Stimulated activated naive B cell treated with anti-CD40 and anti-IgM and Interleukin-4, amounts not matched to agents 10 μg/mL and 1 μg/mL and 100 μg/mL, for 72 hours (primary cell): ENCODE measurements around the gene ARMC12.

Source experiments
- ATAC-seq, 2 donors: fragments of 150-1000 bp; cut with Tn5 transposase; replicated peaks; 2 replicates each; pipeline ENCODE4 v1.10.0; 2021; ENCODE audit warnings: moderate library complexity in 1 of 2
- DNase-seq: peaks from one replicate; pipeline ENCODE4 v3.0.0; 2021
- H3K27ac Mint-ChIP-seq: one replicate; pipeline ENCODE4 v1.8.0; 2022; ENCODE audit warnings: mild to moderate bottlenecking, mixed read lengths
- H3K27me3 Mint-ChIP-seq, 2 donors: one replicate each; pipeline ENCODE4 v1.8.0; 2022; ENCODE audit warnings: mixed read lengths in 2 of 2
- H3K36me3 Mint-ChIP-seq, 2 donors: one replicate each; pipeline ENCODE4 v1.8.0; 2022; ENCODE audit warnings: mixed read lengths in 2 of 2, mild to moderate bottlenecking in 1 of 2
- H3K4me1 Mint-ChIP-seq, 2 donors: one replicate each; pipeline ENCODE4 v1.8.0; 2022; ENCODE audit warnings: mixed read lengths in 2 of 2, mild to moderate bottlenecking in 1 of 2
- H3K4me3 Mint-ChIP-seq, 2 donors: one replicate each; pipeline ENCODE4 v1.8.0; 2022; ENCODE audit warnings: mild to moderate bottlenecking in 2 of 2, mixed read lengths in 2 of 2, moderate library complexity in 1 of 2
- H3K9me3 Mint-ChIP-seq, 2 donors: one replicate each; pipeline ENCODE4 v1.8.0; 2022; ENCODE audit warnings: mixed read lengths in 2 of 2, mild to moderate bottlenecking in 1 of 2

Gene ARMC12

GRCh38 chr6:35784200-35784599 lies 47.4 kb downstream of the ARMC12 start:
- H3K27me3 Mint-ChIP-seq: peaks cover 53 to 62% of the 10 kb centered on the region in 2 donors

GRCh38 chr6:35786272-35786671 lies 49.4 kb downstream of the ARMC12 start:
- Mint-ChIP-seq H3K27ac (no peak overlapping the region), H3K27me3 (peaks cover 62 to 68% of the 10 kb centered on the region in 2 donors), H3K9me3 (no peaks in the 10 kb centered on the region), H3K4me1 (no peaks in the 10 kb centered on the region), H3K36me3 (no peaks in the 10 kb centered on the region), H3K4me3 (no peak overlapping the region)
- ATAC-seq (no peak), DNase-seq (no peak)

More at GRCh38 chr6:35784200-35784599, 47.4 kb downstream of the ARMC12 start:
- DNase-seq (no peak), ATAC-seq (no peak)
- Mint-ChIP-seq H3K4me1 (peaks cover 0 to 2% of the 10 kb centered on the region in 2 donors), H3K27ac (no peak overlapping the region), H3K4me3 (no peak overlapping the region), H3K36me3 (no peaks in the 10 kb centered on the region), H3K9me3 (no peaks in the 10 kb centered on the region)

- Mint-ChIP-seq H3K4me3 (no peak overlapping the region), H3K9me3 (no peaks in the 10 kb centered on the region), H3K36me3 (no peaks in the 10 kb centered on the region), H3K27ac (no peak overlapping the region), H3K27me3 (peaks cover 58 to 66% of the 10 kb centered on the region in 2 donors), H3K4me1 (no peaks in the 10 kb centered on the region)
- DNase-seq (no peak), ATAC-seq (peak in 1 of 2 donors; percentile 10)
These were observed 50.0 kb downstream of the ARMC12 start for GRCh38 chr6:35786810-35787209.

- Mint-ChIP-seq H3K27me3 (peaks cover 53 to 62% of the 10 kb centered on the region in 2 donors), H3K4me1 (no peaks in the 10 kb centered on the region), H3K9me3 (no peaks in the 10 kb centered on the region), H3K36me3 (no peaks in the 10 kb centered on the region), H3K27ac (no peak overlapping the region), H3K4me3 (no peak overlapping the region)
- DNase-seq (no peak), ATAC-seq (no peak)
These were observed 50.7 kb downstream of the ARMC12 start for GRCh38 chr6:35787266-35788218.

- H3K4me3 Mint-ChIP-seq: no peak overlapping the region
- H3K27me3 Mint-ChIP-seq: peaks cover 57 to 62% of the 10 kb centered on the region in 2 donors
- H3K36me3 Mint-ChIP-seq: no peaks in the 10 kb centered on the region
- no peak overlapping the region for H3K27ac Mint-ChIP-seq
- H3K4me1 Mint-ChIP-seq: no peaks in the 10 kb centered on the region
- H3K9me3 Mint-ChIP-seq: no peaks in the 10 kb centered on the region
- ATAC-seq (no peak), DNase-seq (no peak)
These were observed 51.7 kb downstream of the ARMC12 start for GRCh38 chr6:35788423-35788982.

DNA sequence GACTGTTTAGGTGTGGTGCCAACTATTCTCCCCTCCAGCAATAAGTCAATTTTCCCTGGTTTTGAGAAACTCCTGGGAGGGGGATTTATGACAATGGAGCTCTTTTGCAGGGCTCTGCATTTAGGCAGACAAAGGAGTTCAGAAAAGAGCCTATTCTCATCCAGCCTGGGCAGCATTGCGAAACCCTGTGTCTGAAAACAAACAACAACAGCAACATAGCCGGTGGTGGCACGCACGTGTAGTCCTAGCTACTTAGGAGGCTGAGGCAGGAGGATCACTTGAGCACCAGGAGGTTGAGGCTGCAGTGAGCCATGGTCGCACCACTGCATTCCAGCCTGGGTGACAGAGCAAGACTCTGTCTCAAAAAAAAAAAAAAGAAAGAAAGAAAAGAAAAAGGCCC lies 53.9 kb downstream of the ARMC12 start:
- Mint-ChIP-seq H3K4me3 (no peak overlapping the region), H3K27me3 (peaks cover 49 to 52% of the 10 kb centered on the region in 2 donors), H3K9me3 (no peaks in the 10 kb centered on the region), H3K27ac (no peak overlapping the region), H3K4me1 (no peaks in the 10 kb centered on the region), H3K36me3 (no peaks in the 10 kb centered on the region)
- no peak for ATAC-seq
- no peak for DNase-seq

DNA sequence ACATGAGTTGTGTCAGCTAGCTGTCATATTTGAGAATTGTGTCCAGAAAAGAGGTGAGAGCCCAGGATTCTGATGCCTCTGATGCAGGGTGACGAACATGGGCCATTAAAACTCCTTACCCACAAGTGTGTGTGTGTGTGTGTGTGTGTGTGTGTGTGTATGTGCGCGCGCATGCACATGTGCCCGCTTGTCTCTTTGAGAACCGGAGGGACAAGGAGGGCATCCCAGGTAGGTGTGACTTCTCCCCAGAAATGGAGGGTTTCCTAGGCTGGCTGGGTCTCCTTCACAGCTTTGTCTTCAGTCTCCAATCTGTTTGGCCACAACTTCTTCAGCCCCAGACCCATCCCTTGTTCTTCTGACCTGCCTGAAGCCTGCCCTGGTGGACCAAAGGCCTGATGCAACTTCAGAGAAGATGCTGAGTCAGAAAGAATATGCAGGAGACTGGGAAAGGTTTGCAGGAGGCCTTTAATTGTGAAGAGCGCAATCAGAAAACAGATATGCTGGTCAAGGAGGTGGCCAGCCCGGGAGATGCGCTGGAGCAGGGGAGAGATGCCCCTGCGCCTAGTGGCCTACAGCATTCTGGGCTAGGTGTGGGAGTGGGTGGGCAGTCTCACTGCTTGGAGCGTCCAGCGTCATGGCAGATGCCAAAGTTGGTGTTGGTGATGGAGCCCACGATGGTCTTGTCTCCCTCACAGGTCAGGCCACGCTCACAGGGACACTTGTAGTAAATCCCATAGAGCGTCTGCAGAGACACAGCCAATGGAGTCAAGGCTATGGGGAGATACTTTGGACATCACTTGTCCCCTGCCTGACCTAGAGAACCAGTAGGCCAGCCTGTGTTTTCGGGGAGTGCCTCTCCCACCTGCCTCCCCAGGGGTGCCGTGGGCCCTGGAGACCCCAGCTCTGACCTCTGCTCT lies 58.0 kb downstream of the ARMC12 start:
- Mint-ChIP-seq H3K27ac (no peak overlapping the region), H3K27me3 (peaks cover 19 to 26% of the 10 kb centered on the region in 2 donors), H3K4me1 (no peaks in the 10 kb centered on the region), H3K9me3 (no peaks in the 10 kb centered on the region), H3K36me3 (no peaks in the 10 kb centered on the region), H3K4me3 (no peak overlapping the region)
- ATAC-seq: no peak
- no peak for DNase-seq

- Mint-ChIP-seq H3K4me3 (no peak overlapping the region), H3K36me3 (no peaks in the 10 kb centered on the region), H3K9me3 (no peaks in the 10 kb centered on the region), H3K27ac (no peak overlapping the region), H3K27me3 (peaks cover 15 to 19% of the 10 kb centered on the region in 2 donors), H3K4me1 (no peaks in the 10 kb centered on the region)
- no peak for ATAC-seq
- no peak for DNase-seq
These were observed 58.7 kb downstream of the ARMC12 start for GRCh38 chr6:35795453-35796071.

DNA sequence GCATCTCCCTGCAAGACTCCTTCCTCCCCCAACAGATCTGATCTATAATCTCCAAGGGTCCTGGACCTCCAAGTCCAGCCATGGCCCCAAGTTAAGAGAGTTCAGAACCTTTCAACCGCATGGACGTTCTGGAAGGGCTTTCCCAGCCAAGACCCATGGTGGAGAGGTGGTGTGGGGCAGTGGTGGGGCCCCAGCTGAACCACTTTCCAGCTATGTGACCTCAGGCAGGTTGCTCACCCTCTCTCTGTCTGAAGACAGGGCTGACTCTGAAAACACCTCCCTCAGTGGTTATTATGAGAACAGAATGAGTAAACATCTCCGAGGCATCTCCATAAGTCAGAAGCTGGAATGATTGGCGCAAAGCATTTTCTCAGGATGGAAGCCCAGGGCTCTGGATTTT lies 59.4 kb downstream of the ARMC12 start:
- no peaks in the 10 kb centered on the region for H3K36me3 Mint-ChIP-seq
- H3K27ac Mint-ChIP-seq: no peak overlapping the region
- H3K9me3 Mint-ChIP-seq: no peaks in the 10 kb centered on the region
- no peaks in the 10 kb centered on the region for H3K4me1 Mint-ChIP-seq
- no peak overlapping the region for H3K4me3 Mint-ChIP-seq
- DNase-seq: no peak
- ATAC-seq: no peak
- peaks cover 10 to 17% of the 10 kb centered on the region in 2 donors for H3K27me3 Mint-ChIP-seq

DNA sequence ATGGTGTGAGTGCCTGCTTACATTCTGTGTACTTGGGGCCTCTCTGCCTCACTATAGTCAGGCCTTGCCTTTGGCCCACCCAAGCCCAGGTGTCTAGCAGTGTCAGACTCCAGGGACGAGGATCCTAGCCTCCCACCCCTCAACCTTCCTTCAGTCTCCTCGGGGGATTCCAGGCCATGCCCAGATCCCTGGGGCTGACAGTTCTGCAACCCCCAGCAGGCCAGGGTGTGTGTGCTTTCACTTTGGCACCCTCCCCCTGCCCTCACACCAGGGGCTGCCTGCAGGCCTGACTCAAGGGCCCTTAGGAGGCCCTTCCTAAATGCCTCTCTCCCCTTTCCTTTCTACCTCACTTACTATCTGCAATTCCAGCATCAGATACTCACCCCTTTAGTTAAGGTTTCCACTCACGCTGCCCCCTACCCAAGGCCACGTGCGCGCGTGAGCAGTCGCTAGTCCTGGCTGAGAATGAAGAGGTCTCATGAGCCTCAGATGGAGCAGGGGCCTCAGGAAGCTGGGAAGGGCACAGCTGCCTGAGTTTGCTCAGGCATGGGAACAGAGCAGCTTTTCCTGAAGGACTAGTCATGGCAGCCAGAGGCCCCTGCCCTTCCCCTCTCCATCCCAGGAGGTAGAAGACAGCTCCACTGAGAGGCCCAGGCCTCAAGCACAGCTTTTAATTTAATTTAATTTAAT lies 61.1 kb downstream of the ARMC12 start:
- Mint-ChIP-seq H3K9me3 (no peaks in the 10 kb centered on the region), H3K27me3 (peaks cover 7 to 13% of the 10 kb centered on the region in 2 donors), H3K36me3 (no peaks in the 10 kb centered on the region), H3K4me3 (no peak overlapping the region), H3K27ac (no peak overlapping the region), H3K4me1 (no peaks in the 10 kb centered on the region)
- DNase-seq: no peak
- ATAC-seq: no peak
